Transverse colon (tissue), 4 donors: ENCODE results near the gene MRC1.

ENCODE experiments used
- CTCF ChIP-seq, 5 experiments: fragments of 200-600 bp in 3 of 5; fragments of 450-650 bp in 2 of 5; sonication (generic) in 3 of 5; IDR thresholded peaks; 1 replicate in 2 of 5; 2 replicates in 3 of 5; pipeline ENCODE4 v1.5.1; 2016 to 2017; ENCODE audit warnings: antibody characterized with exemption in 5 of 5, inconsistent platforms in 3 of 5, mild to moderate bottlenecking in 2 of 5, moderate library complexity in 1 of 5
- POLR2A ChIP-seq: fragments of 450-650 bp; IDR thresholded peaks from one replicate; pipeline ENCODE4 v1.6.1; 2016; ENCODE audit warnings: antibody characterized with exemption, mild to moderate bottlenecking, moderate library complexity
- POLR2AphosphoS5 ChIP-seq, 3 donors: sonication (generic); formaldehyde crosslinking; IDR thresholded peaks; one replicate each; pipeline ENCODE4 v1.6.1; 2016; ENCODE audit warnings: antibody characterized with exemption in 3 of 3

GRCh38 chr10:17817316-17817715 is 8.2 kb downstream of the MRC1 start:
- TF ChIP-seq CTCF (IDR thresholded peaks at IDR 0.05), result no peak
- no peak for TF ChIP-seq POLR2AphosphoS5 (IDR thresholded peaks at IDR 0.05)
- no peak for TF ChIP-seq POLR2A
